HCT116 (cell line): Measurements from ENCODE around the gene SNX10. TPM values are rescaled to one million over a fixed set of nuclear protein-coding genes. Genes with fewer than 3 reads are reported as not detected.

Experiments used
- ATAC-seq: fragments of 200-7000 bp; cut with Tn5 transposase; 2 replicates; pipeline ENCODE4 v1.9.1; 2020; ENCODE audit warnings: mild to moderate bottlenecking, moderate library complexity
- BruUV-seq: library from RNA; stranded (reverse); fragments of 400-500 nt; replicated peaks from 2 replicates; lab custom pipeline; 2021; lab: Mats Ljungman, UMichigan
- CTCF ChIA-PET: fragments of 300-600 bp; sonication (Branson Sonifier 250); formaldehyde crosslinking; loops from one replicate; lab custom pipeline; 2021; ENCODE audit warnings: antibody characterized with exemption; lab: Charles Lee
- POLR2A ChIA-PET: fragments of 300-600, 350-600 bp; sonication (Branson Sonifier 250); formaldehyde crosslinking; loops from one replicate; lab custom pipeline; 2021; ENCODE audit warnings: antibody characterized with exemption; lab: Charles Lee
- RAD21 ChIA-PET, 2 experiments: fragments of 300-600 bp; sonication (Branson Sonifier 250); formaldehyde crosslinking; loops; one replicate each; lab custom pipeline; 2023; ENCODE audit warnings: low total read pairs in 2 of 2; ENCODE audit not compliant: uncharacterized antibody in 2 of 2, unreplicated experiment in 2 of 2, low non-redundant PET in 1 of 2; lab: Charles Lee
- DNase-seq: peaks from one replicate; pipeline ENCODE4 v3.0.0-alpha.2; 2010; ENCODE audit warnings: low read depth, low spot score
- H2AFZ ChIP-seq: fragments of 200-600 bp; shearing (Covaris generic), sonication (generic); 2 replicates; pipeline ENCODE4 v1.6.1; 2017; ENCODE audit warnings: low read depth, mixed run types, mixed read lengths, antibody characterized with exemption, low read length; ENCODE audit not compliant: poor library complexity, severe bottlenecking
- H3K27ac ChIP-seq: 2 replicates; pipeline ENCODE4 v1.5.1; 2012; ENCODE audit warnings: low read depth, low read length
- H3K27me3 ChIP-seq: fragments of 200-600 bp; sonication (generic); 2 replicates; pipeline ENCODE4 v1.6.1; 2016; ENCODE audit warnings: mixed run types, low read length, mixed read lengths; ENCODE audit not compliant: insufficient read depth
- H3K36me3 ChIP-seq, 2 experiments: fragments of 200-500 bp in 1 of 2; fragments of 200-600 bp in 1 of 2; sonication (Bioruptor generic) in 1 of 2; sonication (generic) in 1 of 2; 2 replicates each; pipeline versions ENCODE4 v1.5.1 to v1.6.1; 2014 to 2016; ENCODE audit warnings: low read length in 2 of 2, inconsistent platforms in 1 of 2, mixed read lengths in 1 of 2, mixed run types in 1 of 2; ENCODE audit not compliant: insufficient read depth in 2 of 2, control insufficient read depth in 1 of 2
- H3K4me1 ChIP-seq, 2 experiments: fragments of 200-600 bp in 1 of 2; sonication (generic) in 1 of 2; 2 replicates each; pipeline versions ENCODE4 v1.5.1 to v1.6.1; 2012 to 2017; ENCODE audit warnings: low read length in 2 of 2, inconsistent platforms in 1 of 2, mild to moderate bottlenecking in 1 of 2, mixed read lengths in 1 of 2, mixed run types in 1 of 2, moderate library complexity in 1 of 2; ENCODE audit not compliant: insufficient read depth in 2 of 2, control insufficient read depth in 1 of 2
- H3K4me2 ChIP-seq: fragments of 200-600 bp; sonication (generic); 2 replicates; pipeline ENCODE4 v1.6.1; 2017; ENCODE audit warnings: mixed run types, low read length, mixed read lengths
- H3K4me3 ChIP-seq, 2 experiments: fragments of 200-600 bp in 1 of 2; sonication (generic) in 1 of 2; replicated peaks in 1 of 2; 2 replicates each; pipeline ENCODE4 v1.5.1; 2011 to 2016; ENCODE audit warnings: low read length in 2 of 2, control low read depth in 1 of 2, low read depth in 1 of 2, mild to moderate bottlenecking in 1 of 2, mixed read lengths in 1 of 2, mixed run types in 1 of 2
- H3K79me2 ChIP-seq: fragments of 200-600 bp; sonication (generic); 2 replicates; pipeline ENCODE4 v1.6.1; 2017; ENCODE audit warnings: mild to moderate bottlenecking, mixed run types, low read length, moderate library complexity, mixed read lengths; ENCODE audit not compliant: insufficient read depth
- H3K9ac ChIP-seq: fragments of 200-600 bp; sonication (generic); 2 replicates; pipeline ENCODE4 v1.6.1; 2016; ENCODE audit warnings: low read length, mixed read lengths
- H3K9me2 ChIP-seq: fragments of 200-600 bp; sonication (generic), shearing (Covaris generic); 2 replicates; pipeline ENCODE4 v1.6.1; 2017; ENCODE audit warnings: mixed run types, mild to moderate bottlenecking, moderate library complexity; ENCODE audit not compliant: insufficient read depth
- H3K9me3 ChIP-seq, 2 experiments: fragments of 200-500 bp in 1 of 2; fragments of 200-600 bp in 1 of 2; sonication (Bioruptor generic) in 1 of 2; sonication (generic) in 1 of 2; 2 replicates each; pipeline ENCODE4 v1.6.1; 2014 to 2017; ENCODE audit warnings: low read length in 2 of 2, mixed read lengths in 2 of 2, inconsistent platforms in 1 of 2, low read depth in 1 of 2, mild to moderate bottlenecking in 1 of 2, mixed run types in 1 of 2, moderate library complexity in 1 of 2; ENCODE audit not compliant: control insufficient read depth in 1 of 2, insufficient read depth in 1 of 2
- H4K20me1 ChIP-seq: fragments of 200-600 bp; sonication (generic), shearing (Covaris generic); 2 replicates; pipeline ENCODE4 v1.6.1; 2017; ENCODE audit warnings: mixed run types, mild to moderate bottlenecking, moderate library complexity; ENCODE audit not compliant: insufficient read depth
- CBX3 ChIP-seq: IDR thresholded peaks from 2 replicates; pipeline ENCODE4 v1.6.1; 2012; ENCODE audit warnings: low read depth
- CTCF ChIP-seq, 3 experiments: fragments of 200-600 bp in 1 of 3; sonication (generic) in 1 of 3; IDR thresholded peaks in 2 of 3; conservative IDR thresholded peaks in 1 of 3; 2 replicates each; pipeline ENCODE4 v1.5.1; 2012 to 2017; ENCODE audit warnings: low read depth in 2 of 3, low read length in 2 of 3, antibody characterized with exemption in 1 of 3, borderline replicate concordance in 1 of 3, control low read depth in 1 of 3, mild to moderate bottlenecking in 1 of 3, mixed read lengths in 1 of 3, mixed run types in 1 of 3, moderate library complexity in 1 of 3; ENCODE audit not compliant: insufficient read depth in 1 of 3
- ELF1 ChIP-seq: IDR thresholded peaks from 2 replicates; pipeline ENCODE4 v1.6.1; 2012; ENCODE audit warnings: low read depth, borderline replicate concordance
- FOSL1 ChIP-seq: IDR thresholded peaks from 2 replicates; pipeline ENCODE4 v1.6.1; 2012; ENCODE audit warnings: low read depth
- JUND ChIP-seq: IDR thresholded peaks from 2 replicates; pipeline ENCODE4 v1.6.1; 2012
- POLR2A ChIP-seq: IDR thresholded peaks from 2 replicates; pipeline ENCODE4 v1.7.0; 2011; ENCODE audit warnings: borderline replicate concordance; ENCODE audit not compliant: insufficient read depth, insufficient read length; ENCODE audit errors: extremely low read depth
- RAD21 ChIP-seq: IDR thresholded peaks from 2 replicates; pipeline ENCODE4 v1.6.1; 2012; ENCODE audit warnings: low read depth, mild to moderate bottlenecking
- REST ChIP-seq: IDR thresholded peaks from 2 replicates; pipeline ENCODE4 v1.6.1; 2012; ENCODE audit warnings: low read depth
- SP1 ChIP-seq: IDR thresholded peaks from 2 replicates; pipeline ENCODE4 v1.6.1; 2012; ENCODE audit warnings: low read depth
- SRF ChIP-seq: IDR thresholded peaks from 2 replicates; pipeline ENCODE4 v1.6.1; 2012; ENCODE audit warnings: low read depth
- YY1 ChIP-seq: IDR thresholded peaks from 2 replicates; pipeline ENCODE4 v1.6.1; 2011; ENCODE audit warnings: low read length, low read depth, moderate library complexity, mild to moderate bottlenecking; ENCODE audit not compliant: insufficient replicate concordance; ENCODE audit errors: extremely low read depth
- ZNF274 ChIP-seq: fragments of 200-500 bp; sonication (Bioruptor generic); IDR thresholded peaks from 2 replicates; pipeline ENCODE4 v1.6.1; 2014; ENCODE audit warnings: mild to moderate bottlenecking, low read depth, low read length, inconsistent platforms
- intact Hi-C: fragments of 100-400 bp; cut with micrococcal nuclease; formaldehyde crosslinking; loops from 2 replicates; pipeline ENCODE4 v1.10.0; 2022
- total RNA-seq: library from RNA; stranded (reverse); gene quantifications from one replicate; pipeline ENCODE4 v1.2.1, GENCODE V29; 2021; ENCODE audit not compliant: unreplicated experiment
- TF ChIP-seq, protein P1 (sequence below): IDR thresholded peaks from 2 replicates; pipeline ENCODE4 v1.6.1; 2012
- TF ChIP-seq, protein P2 (sequence below): IDR thresholded peaks from 2 replicates; pipeline ENCODE4 v1.6.1; 2011; ENCODE audit warnings: mild to moderate bottlenecking, low read length, moderate library complexity; ENCODE audit not compliant: insufficient replicate concordance; ENCODE audit errors: extremely low read depth

The SNX10 gene
- total RNA-seq, 1 experiment from 2014 or later: 26.9 TPM

DNA sequence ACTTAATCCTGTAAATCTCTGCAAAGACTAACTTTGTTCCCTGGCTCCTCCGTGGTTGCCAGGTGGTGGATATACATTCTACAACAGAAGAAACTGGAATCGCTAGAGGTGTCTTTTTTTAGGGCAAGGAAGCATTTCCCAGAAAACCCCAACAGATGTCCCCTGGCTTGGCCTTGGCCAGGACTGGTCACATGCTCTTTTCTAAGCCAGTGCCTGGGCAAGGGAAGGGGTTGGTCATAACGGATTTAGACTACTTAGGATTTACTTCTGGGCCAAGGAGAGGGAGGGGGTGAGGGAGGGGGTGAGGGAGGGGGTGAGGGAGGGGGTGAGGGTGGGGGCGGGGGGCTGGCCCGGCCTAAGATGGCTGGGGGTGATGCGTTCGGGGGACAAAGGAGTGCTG, 105.7 kb downstream of the SNX10 start:
- Histone ChIP-seq H3K9me3 (no peaks in the 10 kb centered on the region), H3K4me2 (no peak overlapping the region), H3K27ac (no peak overlapping the region), H3K4me3 (no peak overlapping the region), H3K79me2 (no peaks in the 10 kb centered on the region), H2AFZ (no peak overlapping the region), H3K9ac (no peak overlapping the region), H3K4me1 (peaks cover 10 to 22% of the 10 kb centered on the region in 2 experiments), H3K27me3 (no peaks in the 10 kb centered on the region), H3K9me2 (no peaks in the 10 kb centered on the region), H4K20me1 (no peaks in the 10 kb centered on the region), H3K36me3 (no peaks in the 10 kb centered on the region)
- ChIA-PET POLR2A (no interaction called here), CTCF (interaction anchor here (1.2 to 1.9 kb wide), 4 partner anchors 14 to 503 kb away, joined by 3 to 5 read pairs (median 3); no protein-coding TSS in a partner anchor), RAD21 (no interaction called here)
- ATAC-seq: no peak
- BruUV-seq: no TSS peak
- intact Hi-C loops: no loop called here
- TF ChIP-seq SP1 (no peak), REST (no peak), SRF (no peak), ELF1 (no peak), RAD21 (no peak), JUND (no peak), POLR2A (no peak), CTCF (IDR thresholded peaks at IDR 0.05 in 2 of 3, conservative IDR thresholded peaks at IDR 0.05 in 1 of 3; ENCODE audit: borderline replicate concordance in 1 of 3, insufficient read depth in 1 of 3, low read depth in 2 of 3, low read length in 2 of 3) (no peak), CBX3 (no peak), ZNF274 (no peak), FOSL1 (no peak), YY1 (no peak)
- TF ChIP-seq, protein P1, sequence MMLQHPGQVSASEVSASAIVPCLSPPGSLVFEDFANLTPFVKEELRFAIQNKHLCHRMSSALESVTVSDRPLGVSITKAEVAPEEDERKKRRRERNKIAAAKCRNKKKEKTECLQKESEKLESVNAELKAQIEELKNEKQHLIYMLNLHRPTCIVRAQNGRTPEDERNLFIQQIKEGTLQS: no peak
- TF ChIP-seq, protein P2, sequence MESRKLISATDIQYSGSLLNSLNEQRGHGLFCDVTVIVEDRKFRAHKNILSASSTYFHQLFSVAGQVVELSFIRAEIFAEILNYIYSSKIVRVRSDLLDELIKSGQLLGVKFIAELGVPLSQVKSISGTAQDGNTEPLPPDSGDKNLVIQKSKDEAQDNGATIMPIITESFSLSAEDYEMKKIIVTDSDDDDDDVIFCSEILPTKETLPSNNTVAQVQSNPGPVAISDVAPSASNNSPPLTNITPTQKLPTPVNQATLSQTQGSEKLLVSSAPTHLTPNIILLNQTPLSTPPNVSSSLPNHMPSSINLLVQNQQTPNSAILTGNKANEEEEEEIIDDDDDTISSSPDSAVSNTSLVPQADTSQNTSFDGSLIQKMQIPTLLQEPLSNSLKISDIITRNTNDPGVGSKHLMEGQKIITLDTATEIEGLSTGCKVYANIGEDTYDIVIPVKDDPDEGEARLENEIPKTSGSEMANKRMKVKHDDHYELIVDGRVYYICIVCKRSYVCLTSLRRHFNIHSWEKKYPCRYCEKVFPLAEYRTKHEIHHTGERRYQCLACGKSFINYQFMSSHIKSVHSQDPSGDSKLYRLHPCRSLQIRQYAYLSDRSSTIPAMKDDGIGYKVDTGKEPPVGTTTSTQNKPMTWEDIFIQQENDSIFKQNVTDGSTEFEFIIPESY: no peak
- no peak for DNase-seq
